22Rv1 (cell line): Measurements from ENCODE around the gene MRPL12.

Experiments
- CTCF ChIP-seq: fragments of 450-650 bp; IDR thresholded peaks from 2 replicates; pipeline ENCODE4 v1.5.1; 2017; ENCODE audit warnings: mild to moderate bottlenecking
- ZFX ChIP-seq: fragments of 450-650 bp; IDR thresholded peaks from 2 replicates; pipeline ENCODE4 v1.6.1; 2017; ENCODE audit warnings: antibody characterized with exemption, borderline replicate concordance

GRCh38 chr17:81691196-81691595 lies 12.0 kb upstream of the MRPL12 start:
- no peak for TF ChIP-seq CTCF
- no peak for TF ChIP-seq ZFX
